GM18861 (cell line): ENCODE results near the gene PHF21B.

Source experiments
- ATAC-seq: cut with Tn5 transposase; IDR thresholded peaks from one replicate; pipeline ENCODE4 v1.9.1; 2021; ENCODE audit not compliant: unreplicated experiment

The PHF21B gene

GRCh38 chr22:44992166-44992565, 17.6 kb downstream of the PHF21B start:
- ATAC-seq = no peak

DNA sequence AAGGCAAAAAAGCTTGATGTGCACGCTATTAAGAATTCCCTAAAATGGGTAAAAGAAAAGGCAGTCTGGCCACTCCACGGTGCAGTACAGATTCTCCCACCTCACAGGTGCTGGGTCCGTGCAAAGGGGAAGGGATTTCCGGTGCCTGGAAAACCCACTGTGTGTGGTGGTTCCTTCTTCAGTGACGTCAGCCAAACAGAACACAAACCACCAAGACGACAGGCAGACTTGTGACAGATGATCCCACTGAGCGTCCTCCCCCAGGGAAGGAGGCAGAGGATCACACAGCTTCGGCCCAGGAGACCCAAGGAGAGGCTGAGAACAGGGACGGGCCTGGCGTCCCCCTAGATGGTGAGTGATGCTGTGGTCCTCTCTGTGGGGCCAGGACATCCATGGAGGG, 18.6 kb downstream of the PHF21B start:
- ATAC-seq = no peak

DNA sequence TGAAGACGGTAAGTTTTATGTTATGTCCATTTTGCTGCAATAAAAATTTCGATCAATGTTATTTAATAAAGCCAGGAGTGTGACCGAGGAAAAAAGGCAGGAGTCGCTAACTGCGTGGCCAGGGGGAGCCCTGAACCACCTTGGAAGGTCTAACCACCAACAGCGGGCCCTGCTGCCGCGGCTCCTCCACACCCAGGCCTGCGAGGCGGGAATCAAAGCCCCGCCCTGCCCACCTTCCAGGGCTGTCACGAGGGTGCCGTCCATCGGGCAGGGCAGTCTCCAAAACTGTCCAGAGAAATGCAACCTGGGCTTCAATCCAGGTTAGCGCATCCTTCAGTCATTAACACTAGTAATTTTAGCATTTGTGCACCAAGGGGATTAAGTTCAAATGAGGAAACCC, 19.0 kb downstream of the PHF21B start:
- ATAC-seq = no peak

GRCh38 chr22:44990328-44990727, 19.5 kb downstream of the PHF21B start:
- ATAC-seq = no peak

GRCh38 chr22:44988671-44989070, 21.1 kb downstream of the PHF21B start:
- ATAC-seq = no peak

GRCh38 chr22:44986926-44987325, 22.9 kb downstream of the PHF21B start:
- no peak for ATAC-seq

- no peak for ATAC-seq
Observed at GRCh38 chr22:44985906-44986527, 23.8 kb downstream of the PHF21B start.

- ATAC-seq = no peak
Observed at GRCh38 chr22:44983878-44984482, 25.8 kb downstream of the PHF21B start.

DNA sequence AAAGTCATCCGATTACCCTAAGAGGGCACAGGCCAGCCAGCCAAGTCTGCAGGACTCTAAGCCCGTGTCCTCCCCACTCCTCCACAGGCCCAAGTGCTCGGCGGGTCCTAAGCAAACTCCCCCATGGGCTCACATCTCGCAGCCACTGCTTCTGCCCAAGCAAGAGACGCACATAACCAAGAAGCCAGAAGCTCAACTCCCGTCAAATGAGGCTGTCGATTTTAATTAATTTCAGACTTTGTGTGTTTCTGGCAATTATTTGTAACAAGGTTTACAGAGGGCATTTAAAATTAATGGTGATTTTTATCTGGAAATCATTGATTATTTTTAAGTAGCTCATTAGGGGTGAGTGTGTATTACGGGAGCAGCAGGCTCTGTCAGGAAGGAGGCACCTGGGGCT, 27.4 kb downstream of the PHF21B start:
- no peak for ATAC-seq

GRCh38 chr22:44981857-44982256, 27.9 kb downstream of the PHF21B start:
- no peak for ATAC-seq

- ATAC-seq = no peak
Observed at GRCh38 chr22:44979154-44979553, 30.7 kb downstream of the PHF21B start.

DNA sequence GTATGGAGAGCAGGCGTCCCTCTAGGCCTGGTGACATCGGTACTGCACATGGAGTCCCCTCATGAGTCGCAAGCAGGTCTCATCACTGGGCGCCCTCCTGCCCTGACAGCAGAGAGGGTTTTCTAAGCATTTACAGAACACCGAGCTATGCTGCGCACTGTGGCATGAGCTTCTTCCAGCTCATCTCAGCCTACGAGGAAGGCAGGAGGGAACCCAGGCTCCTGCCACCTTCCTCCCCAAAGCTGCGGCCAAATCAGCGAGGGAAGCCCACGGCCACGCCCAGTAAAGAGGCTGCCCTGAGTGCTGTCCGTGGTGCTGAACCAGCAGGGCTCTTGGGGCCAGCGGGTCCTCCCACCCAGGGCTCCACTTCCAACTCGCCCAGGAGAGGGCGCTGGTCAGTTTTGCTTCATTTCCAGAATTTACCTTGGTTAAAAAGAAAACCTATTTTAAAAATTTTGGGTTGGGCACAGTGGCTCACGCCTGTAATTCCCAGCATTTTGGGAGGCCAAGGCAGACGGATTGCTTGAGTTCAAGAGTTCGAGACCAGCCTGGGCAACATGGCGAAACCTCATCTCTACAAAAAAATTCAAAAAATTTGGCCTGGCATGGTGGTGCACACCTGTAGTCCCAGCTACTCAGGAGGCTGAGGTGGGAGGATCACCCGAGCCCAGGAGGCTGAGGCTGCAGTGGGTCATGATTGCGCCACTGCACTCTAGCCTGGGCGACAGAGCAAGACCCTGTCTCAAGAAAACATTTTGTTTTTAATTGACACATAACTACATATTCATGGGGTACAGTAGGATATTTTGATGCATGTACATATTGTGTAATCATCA, 34.2 kb downstream of the PHF21B start:
- ATAC-seq = no peak

DNA sequence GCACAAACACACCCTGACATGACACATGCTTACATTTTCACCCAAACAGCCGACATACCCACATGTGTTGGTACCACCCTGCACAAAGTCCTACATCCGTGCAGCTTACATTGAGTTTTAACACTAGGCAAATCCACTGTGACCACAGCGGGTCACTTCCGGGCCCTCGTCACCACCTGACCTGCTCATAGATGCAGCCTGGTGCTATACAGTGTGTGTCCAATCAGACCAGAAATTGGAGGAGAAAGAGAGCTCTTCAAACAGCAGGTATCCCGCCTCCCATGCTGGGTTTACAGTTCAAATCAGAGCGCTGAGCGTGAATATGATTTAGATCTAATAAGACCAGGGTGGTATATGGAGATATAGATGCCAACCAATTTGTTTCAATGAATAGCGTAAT, 35.4 kb downstream of the PHF21B start:
- no peak for ATAC-seq

GRCh38 chr22:44973829-44974228, 36.0 kb downstream of the PHF21B start:
- no peak for ATAC-seq

GRCh38 chr22:44972363-44973083, 37.3 kb downstream of the PHF21B start:
- no peak for ATAC-seq

DNA sequence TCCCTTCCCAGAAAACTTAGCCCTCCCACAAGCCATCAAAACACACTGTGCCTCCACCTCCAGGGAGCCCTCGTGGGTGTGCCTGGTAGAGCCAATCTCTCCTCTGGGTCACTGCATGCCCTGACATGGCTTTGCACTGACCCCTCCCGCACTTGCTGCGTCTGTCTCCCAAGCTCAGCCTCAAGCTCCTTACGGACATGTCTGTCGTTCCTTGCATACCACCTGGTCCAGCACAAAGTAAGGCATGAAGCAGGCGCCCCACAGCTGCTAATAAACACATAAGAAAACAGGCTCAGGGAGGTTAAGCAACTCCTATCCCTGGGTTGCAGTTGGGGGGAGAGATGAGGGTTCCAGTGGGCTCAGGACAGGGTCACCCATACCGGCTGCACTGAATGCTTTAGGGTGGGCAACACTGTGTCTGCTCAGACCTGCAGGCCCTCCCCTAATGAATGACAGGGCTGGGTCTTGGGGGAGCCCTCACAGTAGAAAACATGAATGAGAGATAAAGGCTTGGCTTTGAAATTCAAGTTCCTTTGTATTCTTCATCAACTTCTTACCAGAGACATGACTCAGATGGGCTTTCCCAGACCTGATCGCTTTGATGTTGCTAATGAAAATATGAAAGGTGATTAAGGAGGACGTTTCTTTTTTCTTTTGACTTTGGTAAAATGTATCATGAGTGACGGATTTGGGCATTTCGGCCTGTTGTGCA, 38.0 kb downstream of the PHF21B start:
- no peak for ATAC-seq

- ATAC-seq = no peak
Observed at GRCh38 chr22:44970291-44970690, 39.5 kb downstream of the PHF21B start.

- ATAC-seq = no peak
Observed at GRCh38 chr22:44969817-44970216, 40.0 kb downstream of the PHF21B start.

DNA sequence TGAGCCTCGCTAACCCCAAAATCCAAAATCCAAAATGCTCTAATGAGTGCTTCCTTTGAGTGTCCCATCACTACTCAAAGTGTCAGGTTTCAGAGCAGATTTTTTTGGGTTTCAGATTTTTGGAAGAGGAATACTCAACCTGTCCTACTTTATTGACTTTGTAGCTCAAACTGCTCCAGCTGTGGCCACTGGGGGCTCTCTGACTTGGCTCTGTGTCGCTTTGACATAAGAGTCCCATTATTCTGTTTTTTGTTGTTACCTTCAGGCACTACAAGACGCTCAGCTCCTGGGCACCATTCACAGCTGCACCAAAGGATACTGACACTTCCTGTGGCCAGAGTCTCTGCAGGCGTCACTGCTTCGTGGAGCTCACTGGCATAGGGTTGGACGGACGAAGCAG, 41.1 kb downstream of the PHF21B start:
- ATAC-seq = no peak

GRCh38 chr22:44965171-44965570, 44.6 kb downstream of the PHF21B start:
- ATAC-seq = no peak

DNA sequence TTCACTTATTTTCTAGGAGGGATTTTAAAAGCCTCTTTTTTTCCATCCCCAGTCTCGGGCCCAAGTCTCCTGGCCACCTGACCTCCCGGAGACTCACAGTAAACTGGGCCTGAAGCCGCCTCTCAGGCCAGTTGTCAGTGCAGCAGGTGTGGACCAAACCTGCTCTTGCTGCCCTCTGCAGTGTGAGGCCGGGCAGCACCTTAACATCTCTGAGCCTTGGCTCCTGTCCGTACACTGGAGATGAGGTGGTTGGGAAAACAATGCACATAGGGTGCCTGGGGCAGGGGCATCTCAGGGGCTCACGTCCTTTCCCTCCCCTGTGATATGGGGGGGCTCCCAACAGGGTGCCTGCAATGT, 45.1 kb downstream of the PHF21B start:
- ATAC-seq = no peak
